ENCODE results near the gene IGFLR1.

Gene IGFLR1, protein sequence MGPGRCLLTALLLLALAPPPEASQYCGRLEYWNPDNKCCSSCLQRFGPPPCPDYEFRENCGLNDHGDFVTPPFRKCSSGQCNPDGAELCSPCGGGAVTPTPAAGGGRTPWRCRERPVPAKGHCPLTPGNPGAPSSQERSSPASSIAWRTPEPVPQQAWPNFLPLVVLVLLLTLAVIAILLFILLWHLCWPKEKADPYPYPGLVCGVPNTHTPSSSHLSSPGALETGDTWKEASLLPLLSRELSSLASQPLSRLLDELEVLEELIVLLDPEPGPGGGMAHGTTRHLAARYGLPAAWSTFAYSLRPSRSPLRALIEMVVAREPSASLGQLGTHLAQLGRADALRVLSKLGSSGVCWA

DNA sequence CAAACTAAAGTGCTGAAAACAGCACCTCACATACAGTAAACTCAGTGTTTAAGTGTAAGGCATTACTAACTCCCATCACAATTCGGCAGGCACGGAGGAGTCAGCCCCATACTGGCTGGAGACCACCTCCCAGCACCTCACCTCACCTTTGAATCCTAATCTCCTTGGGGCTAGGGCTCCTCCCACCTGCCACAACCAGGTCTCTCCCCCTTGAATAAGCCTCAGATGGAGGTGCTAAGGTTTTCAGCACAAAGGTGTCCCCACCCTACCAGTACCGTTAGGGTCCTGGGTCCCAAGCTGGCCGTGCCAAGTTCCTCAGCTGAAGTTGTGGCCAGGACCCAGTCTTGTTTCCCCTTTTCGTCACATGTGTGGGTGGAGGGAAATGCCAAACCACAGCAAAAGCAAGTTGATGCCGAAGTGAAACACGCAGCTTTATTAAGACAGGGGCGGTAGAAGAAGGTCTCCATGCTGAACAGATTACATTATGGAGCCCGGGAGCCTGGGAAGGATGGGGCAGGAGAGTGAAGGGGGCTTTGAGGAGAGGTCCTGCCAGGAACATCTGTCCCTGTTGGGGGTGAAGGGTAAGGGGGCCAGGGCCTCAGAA, at the start of gene IGFLR1:
Gene IGFLR1, minus strand, starts transcription at position 332 of the 604 bp plus-strand sequence. CDS start 1,272 bp downstream, outside the sequence.
- DNase-seq = no peak

DNA sequence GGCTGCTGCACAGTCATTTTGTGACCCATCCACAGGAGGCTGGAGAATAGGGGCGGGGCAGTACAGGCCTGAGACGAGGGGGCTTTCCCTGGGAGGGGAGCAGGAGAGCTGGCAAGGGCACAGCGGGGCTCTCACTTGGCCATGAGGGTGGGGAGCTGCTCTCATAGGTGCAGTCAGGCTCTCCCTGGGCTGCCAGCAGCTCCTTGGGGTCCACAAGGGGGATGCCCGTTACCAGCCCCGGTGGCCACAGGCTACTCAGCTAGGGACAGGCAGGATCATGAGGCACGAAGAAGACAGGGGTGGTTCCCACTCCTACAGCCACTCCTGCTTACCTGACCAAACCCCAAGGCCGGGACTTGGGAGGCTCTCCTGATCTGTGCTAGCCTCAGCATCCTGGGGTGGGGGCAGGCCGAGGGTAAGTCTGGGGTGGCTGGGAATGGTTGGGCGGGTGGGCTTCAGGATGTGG, 49.6 kb upstream of the IGFLR1 start:
- no peak for DNase-seq

DNA sequence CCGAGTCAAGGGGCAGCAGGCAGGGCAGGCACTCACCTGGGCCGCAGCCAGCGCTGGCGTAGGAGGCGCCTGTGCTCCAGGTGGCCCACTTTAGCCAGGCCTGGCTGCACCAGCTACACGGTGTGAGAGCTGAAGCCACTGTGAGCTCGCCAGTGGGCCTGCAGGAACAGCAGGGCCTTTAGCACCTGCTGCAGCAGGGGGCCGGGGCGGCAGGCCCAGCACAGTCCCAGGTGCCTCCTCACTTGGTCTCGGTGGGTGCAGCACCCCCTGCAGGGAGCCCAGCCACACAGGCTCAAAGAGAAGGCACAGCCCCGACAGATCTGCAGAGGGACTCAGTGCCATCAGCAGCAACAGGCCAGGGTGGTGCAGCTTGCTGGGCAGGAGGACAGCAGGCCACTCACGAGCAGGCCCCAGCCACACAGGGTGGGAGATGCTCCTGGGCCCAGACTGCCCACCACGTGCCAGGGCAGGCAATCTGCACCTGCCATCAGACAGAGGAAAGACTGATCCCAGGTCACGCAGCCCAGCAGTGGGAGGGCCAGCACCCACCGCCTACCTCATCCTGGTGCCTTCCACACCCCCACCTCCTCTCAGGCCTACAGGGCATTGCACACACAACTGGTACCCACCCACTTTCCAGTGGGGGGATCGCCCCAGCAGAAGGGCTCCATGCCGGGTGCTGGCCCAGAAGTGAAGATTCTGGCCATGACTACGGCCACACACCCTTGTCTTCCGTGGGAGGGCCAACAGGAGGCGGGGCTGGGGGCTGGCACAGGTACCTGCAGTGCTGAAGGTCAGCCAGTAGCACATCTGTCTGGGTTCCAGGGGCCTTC, 48.9 kb upstream of the IGFLR1 start:
- DNase-seq = peak in 1 of 2 experiments; percentile 27

DNA sequence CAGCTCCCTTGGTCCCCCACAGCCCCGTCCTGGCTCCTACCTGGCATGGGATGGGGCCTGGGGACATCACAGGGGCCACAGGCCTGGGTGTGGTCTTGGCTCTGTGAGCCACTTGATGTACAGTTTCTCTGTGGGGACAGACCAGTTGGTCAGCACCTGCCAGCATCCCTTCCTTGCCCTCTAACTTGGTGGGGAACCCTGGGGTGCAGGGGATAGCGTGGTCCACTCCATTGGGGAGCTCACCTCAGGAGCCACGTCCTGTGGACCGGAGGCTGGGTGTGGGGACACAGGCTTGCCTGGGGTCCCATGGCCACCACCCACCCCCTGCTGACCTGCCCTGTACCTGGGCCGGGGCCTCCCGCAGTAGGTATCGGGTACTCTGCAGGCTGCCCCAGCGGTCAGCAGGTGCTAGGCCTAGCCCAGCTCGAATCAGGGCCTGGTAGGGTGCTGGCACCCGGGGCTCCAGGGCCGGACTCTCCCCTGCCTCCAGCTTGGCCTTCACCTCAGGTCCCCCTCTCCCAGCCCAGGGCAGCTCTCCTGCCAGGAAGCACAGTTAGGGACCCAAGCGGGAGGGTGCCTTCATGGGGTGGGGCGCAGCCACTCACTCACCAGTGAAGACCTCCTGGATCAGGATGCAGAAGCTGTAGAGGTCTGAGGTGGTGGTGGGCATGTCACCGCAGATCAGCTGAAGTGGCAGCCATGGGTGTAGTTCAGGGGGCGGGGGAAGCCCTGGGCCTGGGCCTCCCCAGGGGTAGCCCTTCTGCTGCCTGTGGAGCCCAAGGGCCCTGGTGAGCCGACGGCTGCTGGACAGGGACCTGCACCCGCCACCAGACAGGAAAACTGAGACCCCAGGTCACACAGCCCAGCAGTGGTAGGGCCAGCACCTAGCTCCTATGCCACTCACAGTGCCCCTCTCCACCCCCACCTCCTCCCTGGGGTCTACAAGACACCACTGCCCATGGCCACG, 48.0 kb upstream of the IGFLR1 start:
- no peak for DNase-seq

DNA sequence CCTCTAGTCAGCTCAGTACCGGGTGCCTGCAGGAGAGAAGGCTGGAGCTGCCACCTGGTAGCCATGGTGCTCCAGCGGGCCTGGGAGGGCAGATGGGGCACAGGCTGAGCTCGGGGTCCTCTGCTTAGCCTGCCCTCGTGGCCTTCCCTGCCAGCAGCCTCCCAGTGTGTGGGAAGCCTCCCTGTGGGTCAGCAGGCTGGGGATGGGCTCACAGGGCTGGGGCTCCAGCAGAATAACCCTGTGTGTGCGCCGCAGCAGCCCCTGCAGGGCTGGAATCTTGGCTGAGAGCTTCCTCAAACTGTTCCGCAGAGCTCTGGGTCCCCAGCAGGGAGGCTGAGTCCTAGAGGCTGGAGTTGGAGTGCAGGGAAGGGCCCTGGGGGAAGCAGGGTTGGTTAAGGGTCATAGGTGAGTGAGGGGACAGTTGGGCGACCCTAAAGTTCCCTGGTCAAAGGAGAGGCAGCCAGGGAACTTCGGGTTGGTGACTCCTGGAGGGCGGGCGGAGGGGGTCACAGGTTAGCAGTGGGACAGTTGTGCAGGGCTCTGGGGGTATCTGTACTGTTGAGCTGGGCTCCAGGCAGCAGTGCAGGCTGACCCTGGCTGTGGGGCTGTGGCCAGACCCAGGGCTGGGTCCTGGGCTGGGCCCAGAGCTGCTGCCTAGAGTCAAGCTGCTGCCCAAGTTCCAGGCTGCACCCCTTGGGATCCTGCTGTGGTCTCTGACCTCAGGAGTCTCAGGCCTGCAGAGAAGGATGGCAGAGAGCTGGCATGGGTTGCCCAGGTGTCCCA, 47.1 kb upstream of the IGFLR1 start:
- no peak for DNase-seq

DNA sequence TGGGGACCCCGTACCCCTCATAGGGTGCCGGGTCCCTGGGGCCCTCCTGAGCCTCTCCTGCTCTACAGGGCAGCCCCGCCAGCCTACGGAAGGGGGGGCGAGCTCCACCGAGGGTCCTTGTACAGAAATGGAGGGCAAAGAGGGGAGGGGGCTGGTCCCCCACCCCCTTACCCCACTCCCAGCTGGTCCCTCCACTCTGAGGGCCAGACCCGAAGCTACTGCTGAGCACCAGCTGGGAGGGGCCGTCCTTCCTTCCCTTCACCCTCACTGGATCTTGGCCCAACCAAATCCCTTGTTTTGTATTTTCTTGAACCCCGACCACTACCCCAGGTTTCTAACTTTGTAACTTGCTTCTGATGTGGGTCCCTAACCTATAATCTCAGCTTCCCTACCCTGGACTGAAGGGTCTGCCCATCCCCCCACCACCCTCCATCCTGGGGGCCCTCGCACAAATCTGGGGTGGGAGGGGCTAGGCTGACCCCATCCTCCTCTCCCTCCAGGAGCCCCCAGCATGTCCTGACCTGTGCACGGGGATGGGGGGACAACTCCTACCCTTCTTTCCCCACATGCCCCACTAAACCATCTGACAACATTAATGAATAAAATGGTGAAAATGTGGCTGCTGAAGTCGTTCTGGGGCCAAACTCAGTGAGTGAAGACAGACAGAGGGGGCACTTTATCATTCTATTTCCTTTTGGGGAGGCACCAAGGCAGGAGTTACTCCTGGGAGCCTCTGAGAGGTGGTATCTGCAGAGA, 46.1 kb upstream of the IGFLR1 start:
- DNase-seq = no peak

DNA sequence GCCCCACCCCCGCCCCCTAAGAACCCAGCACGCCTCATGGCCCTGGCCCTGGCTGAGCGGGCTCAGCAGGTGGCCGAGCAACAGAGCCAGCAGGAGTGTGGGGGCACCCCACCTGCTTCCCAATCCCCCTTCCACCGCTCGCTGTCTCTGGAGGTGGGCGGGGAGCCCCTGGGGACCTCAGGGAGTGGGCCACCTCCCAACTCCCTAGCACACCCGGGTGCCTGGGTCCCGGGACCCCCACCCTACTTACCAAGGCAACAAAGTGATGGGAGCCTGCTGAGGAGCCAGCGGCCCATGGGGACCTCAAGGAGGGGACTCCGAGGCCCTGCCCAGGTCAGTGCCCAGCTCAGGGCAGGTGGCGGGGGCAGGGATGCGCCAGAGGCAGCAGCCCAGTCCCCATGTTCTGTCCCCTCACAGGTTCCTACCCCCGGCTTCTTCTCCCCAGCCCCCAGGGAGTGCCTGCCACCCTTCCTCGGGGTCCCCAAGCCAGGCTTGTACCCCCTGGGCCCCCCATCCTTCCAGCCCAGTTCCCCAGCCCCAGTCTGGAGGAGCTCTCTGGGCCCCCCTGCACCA, 45.1 kb upstream of the IGFLR1 start:
- no peak for DNase-seq

DNA sequence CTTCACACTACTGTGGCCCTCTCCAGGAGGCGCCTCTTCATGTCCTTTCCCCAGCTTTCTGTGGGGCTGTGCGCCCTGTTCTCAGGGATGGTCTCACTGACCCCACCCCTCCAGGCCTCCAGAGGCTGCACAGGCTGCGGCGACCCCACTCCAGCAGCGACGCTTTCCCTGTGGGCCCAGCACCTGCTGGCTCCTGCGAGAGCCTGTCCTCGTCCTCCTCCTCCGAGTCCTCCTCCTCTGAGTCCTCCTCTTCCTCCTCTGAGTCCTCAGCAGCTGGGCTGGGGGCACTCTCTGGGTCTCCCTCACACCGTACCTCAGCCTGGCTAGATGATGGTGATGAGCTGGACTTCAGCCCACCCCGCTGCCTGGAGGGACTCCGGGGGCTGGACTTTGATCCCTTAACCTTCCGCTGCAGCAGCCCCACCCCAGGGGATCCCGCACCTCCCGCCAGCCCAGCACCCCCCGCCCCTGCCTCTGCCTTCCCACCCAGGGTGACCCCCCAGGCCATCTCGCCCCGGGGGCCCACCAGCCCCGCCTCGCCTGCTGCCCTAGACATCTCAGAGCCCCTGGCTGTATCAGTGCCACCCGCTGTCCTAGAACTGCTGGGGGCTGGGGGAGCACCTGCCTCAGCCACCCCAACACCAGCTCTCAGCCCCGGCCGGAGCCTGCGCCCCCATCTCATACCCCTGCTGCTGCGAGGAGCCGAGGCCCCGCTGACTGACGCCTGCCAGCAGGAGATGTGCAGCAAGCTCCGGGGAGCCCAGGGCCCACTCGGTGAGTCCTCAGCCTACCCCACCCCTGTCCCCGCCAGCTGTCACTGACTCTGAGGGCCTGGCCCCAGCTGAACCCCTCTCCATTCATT, 44.3 kb upstream of the IGFLR1 start:
- DNase-seq = peak in 1 of 2 experiments; percentile 29

DNA sequence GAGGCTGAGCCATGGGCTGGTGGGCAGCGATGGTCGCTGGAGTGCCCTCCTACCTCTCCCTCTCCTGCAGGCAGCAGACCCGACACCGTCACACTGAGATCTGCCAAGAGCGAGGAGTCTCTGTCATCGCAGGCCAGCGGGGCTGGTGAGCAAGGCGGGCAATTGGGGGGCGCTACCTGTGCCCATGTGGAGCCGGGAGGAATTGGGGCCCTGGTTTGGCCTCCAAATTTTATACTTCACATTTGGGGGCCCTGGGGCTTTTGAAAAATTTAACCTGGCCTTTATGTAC, 43.0 kb upstream of the IGFLR1 start:
- DNase-seq = no peak

DNA sequence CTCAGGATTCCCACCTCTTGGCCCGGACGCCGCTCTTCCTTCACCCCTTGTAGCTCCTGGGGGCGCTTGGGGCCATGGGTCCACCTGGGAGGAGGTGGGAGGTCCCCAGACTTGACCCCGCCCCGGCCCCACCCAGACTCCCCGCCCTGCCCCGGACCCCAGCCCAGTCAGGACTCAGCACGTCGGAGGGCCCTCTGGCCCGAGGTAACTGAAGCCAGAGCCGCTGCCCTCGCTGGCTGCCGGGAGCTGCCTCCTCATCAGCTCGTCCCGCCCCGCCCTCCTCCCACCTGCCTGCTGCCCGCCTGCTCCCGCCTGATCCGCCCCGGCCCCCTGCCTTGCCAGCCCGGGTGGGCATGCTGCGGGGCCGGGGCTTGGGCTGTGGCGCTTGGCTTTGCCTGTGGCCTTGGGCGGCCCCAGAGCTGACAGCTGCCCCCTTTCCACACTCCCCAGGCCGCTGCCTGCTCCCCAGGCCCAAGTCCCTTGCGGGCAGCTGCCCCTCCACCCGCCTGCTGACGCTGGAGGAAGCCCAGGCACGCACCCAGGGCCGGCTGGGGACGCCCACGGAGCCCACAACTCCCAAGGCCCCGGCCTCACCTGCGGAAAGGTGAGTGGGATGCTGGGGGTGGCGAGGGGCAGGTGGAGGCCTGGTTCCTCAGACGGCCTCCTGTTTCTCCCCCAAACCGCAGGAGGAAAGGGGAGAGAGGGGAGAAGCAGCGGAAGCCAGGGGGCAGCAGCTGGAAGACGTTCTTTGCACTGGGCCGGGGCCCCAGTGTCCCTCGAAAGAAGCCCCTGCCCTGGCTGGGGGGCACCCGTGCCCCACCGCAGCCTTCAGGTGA, 42.5 kb upstream of the IGFLR1 start:
- no peak for DNase-seq

DNA sequence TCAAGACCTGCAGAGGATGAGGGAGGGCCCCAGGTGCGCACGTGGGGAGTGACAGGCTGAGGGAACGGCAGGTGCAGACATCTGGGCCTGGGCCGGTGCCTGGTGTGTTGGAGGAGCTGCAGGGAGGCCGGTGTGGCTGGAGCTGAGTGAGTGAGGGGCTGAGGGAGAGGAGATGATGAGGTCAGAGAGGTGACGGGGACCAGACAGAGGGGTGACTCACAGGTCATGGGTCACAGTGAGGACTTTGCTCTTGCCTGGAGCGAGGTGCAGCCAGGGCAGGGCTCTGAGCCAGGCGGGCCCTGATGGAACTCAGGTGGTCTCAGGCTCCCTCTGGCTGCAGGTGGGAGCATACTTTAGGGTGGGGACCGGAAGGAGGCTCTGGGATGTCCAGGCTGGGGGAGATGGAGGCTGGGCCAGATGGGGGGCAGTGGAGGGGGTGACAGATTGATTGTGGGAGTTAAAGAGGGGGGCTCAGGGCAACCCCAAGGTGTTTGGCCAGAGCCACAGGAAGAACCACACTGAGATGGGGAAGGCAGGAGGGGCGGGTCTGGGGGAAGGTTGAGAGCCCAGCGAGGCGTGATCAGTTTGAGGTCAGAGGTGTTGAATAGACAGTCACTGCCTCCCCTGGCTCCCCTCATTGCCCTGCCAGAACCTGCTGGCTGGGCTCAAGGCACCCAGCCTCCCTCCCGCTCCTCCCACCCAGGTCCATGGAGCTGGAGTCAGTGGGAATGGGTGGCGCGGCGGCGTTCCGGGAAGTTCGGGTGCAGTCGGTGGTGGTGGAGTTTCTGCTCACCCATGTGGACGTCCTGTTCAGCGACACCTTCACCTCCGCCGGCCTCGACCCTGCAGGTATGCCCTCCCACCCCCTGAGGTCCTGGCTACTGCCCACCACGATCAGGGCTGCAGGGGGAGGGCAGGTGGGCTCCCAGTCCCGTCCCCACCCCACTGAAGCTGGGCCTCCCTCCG, 41.5 kb upstream of the IGFLR1 start:
- DNase-seq = no peak

DNA sequence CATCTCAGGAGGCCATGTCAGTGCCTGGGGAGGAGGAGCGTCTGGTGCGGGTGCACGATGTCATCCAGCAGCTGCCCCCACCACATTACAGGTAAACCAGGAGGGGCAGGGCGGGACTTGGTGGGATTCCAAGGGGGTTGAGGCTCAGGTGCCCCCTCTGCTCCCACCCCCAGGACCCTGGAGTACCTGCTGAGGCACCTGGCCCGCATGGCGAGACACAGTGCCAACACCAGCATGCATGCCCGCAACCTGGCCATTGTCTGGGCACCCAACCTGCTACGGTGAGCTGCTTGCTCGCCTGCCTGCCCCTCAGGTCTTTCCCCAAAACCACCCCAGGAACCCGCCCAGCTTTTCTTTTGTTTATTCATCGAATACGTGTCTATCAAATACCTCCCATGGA, 40.3 kb upstream of the IGFLR1 start:
- no peak for DNase-seq

DNA sequence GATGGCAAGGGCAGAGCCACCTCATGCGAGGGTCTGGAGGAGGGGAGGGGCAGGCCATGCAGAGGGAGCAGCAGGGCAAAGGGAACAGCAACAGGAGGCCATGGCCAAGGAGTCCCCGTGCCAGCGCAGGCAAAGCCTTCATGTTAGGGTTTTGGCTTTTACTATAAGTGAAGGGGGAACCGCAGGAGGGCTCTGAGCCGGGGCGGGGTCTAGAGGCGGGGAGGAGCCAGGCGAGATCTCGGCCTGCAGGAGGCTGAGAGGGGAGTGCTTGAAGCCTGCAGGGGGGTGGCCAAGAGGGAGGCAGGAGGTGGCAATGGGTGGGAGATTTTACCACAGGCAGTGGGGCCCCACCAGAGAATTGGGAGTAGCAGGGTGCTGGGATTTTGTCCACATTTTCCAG, 39.4 kb upstream of the IGFLR1 start:
- DNase-seq = no peak

DNA sequence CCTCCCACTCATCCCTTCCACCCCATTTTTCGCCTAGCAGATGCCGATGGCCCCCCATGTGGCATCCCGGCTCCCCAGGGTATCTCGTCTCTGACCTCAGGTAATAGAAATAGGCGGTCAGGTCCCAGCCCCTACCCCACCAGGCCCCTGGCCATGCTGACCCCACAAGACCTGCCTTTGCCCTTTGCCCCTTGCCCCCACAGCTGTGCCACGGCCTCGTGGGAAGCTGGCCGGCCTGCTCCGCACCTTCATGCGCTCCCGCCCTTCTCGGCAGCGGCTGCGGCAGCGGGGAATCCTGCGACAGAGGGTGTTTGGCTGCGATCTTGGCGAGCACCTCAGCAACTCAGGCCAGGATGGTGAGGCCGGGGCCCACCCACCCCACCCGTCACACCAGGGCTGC, 38.5 kb upstream of the IGFLR1 start:
- no peak for DNase-seq

DNA sequence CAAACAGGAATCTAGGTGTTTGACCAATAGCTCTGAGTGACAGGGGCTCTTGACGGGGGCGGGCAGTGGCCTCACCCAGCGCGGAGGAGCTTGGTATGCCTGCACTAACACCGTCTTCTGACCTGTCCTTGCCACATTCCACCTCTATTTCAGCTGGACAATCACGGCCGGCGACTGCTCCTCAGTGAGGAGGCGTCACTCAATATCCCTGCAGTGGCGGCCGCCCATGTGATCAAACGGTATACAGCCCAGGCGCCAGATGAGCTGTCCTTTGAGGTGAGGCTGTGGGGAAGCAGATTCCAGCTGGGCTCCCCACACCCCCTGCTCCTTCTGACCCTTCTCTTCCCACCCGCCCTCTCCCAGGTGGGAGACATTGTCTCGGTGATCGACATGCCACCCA, 37.8 kb upstream of the IGFLR1 start:
- no peak for DNase-seq

DNA sequence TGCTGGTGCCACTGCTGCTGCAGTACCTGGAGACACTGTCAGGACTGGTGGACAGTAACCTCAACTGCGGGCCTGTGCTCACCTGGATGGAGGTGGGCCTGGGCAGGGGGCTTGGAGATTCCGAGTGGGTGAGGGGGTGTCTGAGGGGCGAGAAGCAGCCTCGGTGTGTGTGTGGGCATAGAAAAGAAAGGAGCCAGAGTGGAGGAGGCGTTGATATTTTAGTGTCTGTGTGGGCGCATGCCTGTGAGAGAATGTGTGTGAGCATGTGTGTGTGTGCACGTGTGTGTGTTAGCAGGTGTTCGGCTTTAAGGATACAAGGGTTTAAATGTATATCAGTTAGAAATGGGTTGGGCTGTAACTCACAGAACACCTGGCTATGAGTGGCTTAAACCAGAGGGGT, 36.8 kb upstream of the IGFLR1 start:
- DNase-seq = no peak

DNA sequence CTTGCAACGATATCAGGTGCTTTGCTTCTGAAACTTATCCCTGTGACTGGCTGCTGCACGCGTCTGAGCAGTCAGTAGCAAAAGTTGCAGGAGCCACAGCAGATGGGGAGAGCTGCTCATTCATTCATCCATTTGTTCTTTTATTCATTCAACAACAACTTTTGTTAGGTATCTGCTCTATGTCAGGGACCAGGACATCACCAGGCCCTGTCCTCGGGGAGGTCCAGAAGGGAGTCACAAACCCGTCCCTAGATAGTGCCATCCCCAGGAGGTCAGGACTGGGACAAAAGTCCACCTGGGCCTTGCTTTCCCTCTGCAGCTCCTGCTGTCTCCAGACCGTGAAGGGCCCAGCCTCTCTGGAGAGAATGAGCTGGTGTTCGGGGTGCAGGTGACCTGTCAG, 35.7 kb upstream of the IGFLR1 start:
- DNase-seq = no peak
